Natural killer cell (primary cell): ENCODE data around the gene PIRT. TPM values are rescaled to one million over a fixed set of nuclear protein-coding genes. Genes with fewer than 3 reads are reported as not detected.

Experiments
- ATAC-seq, 3 donors: fragments of 150-1000 bp in 2 of 3; fragments of 200-7000 bp in 1 of 3; cut with Tn5 transposase; 1 replicate in 1 of 3; 2 replicates in 2 of 3; pipeline ENCODE4 v1.10.0; 2021; ENCODE audit warnings: mild to moderate bottlenecking in 2 of 3, moderate library complexity in 2 of 3
- DNase-seq, 2 donors: peaks; one replicate each; pipeline versions ENCODE4 v3.0.0 to v3.0.0-alpha.2; 2013 to 2021; ENCODE audit warnings: mixed read lengths in 1 of 2
- H3K27ac ChIP-seq: one replicate; pipeline ENCODE4 v1.5.1; 2013; ENCODE audit warnings: mild to moderate bottlenecking, low read length
- H3K27me3 ChIP-seq: one replicate; pipeline ENCODE4 v1.6.1; 2013; ENCODE audit warnings: low read length; ENCODE audit not compliant: control insufficient read depth, insufficient read depth
- H3K36me3 ChIP-seq: one replicate; pipeline ENCODE4 v1.6.1; 2013; ENCODE audit warnings: low read length; ENCODE audit not compliant: control insufficient read depth, insufficient read depth
- H3K4me1 ChIP-seq: one replicate; pipeline ENCODE4 v1.6.1; 2013; ENCODE audit warnings: low read length; ENCODE audit not compliant: control insufficient read depth, insufficient read depth
- H3K4me3 ChIP-seq: one replicate; pipeline ENCODE4 v1.5.1; 2013; ENCODE audit warnings: low read length
- H3K9me3 ChIP-seq: one replicate; pipeline ENCODE4 v1.6.1; 2013; ENCODE audit warnings: low read length; ENCODE audit not compliant: control insufficient read depth, insufficient read depth
- H3K27ac Mint-ChIP-seq, 2 donors: one replicate each; pipeline ENCODE4 v1.8.0; 2022; ENCODE audit warnings: mild to moderate bottlenecking in 2 of 2, mixed read lengths in 2 of 2, moderate library complexity in 1 of 2
- H3K27me3 Mint-ChIP-seq, 2 donors: one replicate each; pipeline ENCODE4 v1.8.0; 2022; ENCODE audit warnings: low read depth in 2 of 2, mixed read lengths in 2 of 2
- H3K36me3 Mint-ChIP-seq: one replicate; pipeline ENCODE4 v1.8.0; 2022; ENCODE audit warnings: mixed read lengths
- H3K4me1 Mint-ChIP-seq, 2 donors: one replicate each; pipeline ENCODE4 v1.8.0; 2022; ENCODE audit warnings: mixed read lengths in 2 of 2
- H3K4me3 Mint-ChIP-seq: one replicate; pipeline ENCODE4 v1.8.0; 2022; ENCODE audit warnings: mild to moderate bottlenecking, moderate library complexity, mixed read lengths
- H3K9me3 Mint-ChIP-seq, 2 donors: one replicate each; pipeline ENCODE4 v1.8.0; 2022; ENCODE audit warnings: mixed read lengths in 2 of 2
- CTCF ChIP-seq: fragments of 200-600 bp; IDR thresholded peaks from one replicate; pipeline ENCODE4 v1.8.0; 2022; ENCODE audit warnings: antibody characterized with exemption
- WGBS: methylation state at CpG from one replicate; pipeline ENCODE4 v1.1.7; 2013; ENCODE audit warnings: missing lambda C conversion rate; ENCODE audit not compliant: insufficient coverage; 5-methylcytosine and 5-hydroxymethylcytosine counted together
- intact Hi-C: fragments of 100-400 bp; cut with micrococcal nuclease; formaldehyde crosslinking; loops from one replicate; pipeline ENCODE4 v1.14.2; 2022
- total RNA-seq, 4 donors: library from RNA; stranded (reverse); fragments of 120-200 nt in 1 of 4; gene quantifications; one replicate each; pipeline versions ENCODE4 v1.2.3 to v1.2.4, GENCODE V29; 2013 to 2022

PIRT gene
- total RNA-seq, 3 donors from 2014 or later (not counting 1 experiment from before 2014, with no cell fraction given), result not detected

DNA sequence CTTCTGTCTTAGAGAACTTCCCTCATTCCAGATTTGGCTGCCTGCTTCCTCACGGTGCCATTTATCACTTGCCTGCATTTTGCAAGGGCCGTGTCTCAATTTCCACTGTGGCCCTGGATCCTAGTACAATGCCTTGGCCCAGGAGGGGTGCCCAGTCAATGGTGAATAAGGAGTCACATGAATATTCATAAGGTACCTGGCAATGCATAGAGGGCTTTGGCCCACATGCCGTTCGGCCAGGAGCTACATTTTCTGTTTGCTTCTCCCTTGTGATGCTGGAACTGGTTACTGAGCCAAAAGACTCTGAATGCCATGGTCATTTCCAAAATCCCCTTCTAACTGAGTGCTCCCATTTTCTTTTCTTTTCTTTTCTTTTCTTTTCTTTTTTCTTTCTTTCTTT is 4.8 kb upstream of the PIRT start:
- Mint-ChIP-seq H3K27ac (no peak overlapping the region), H3K27me3 (peaks cover 0 to 5% of the 10 kb centered on the region in 2 donors), H3K36me3 (no peaks in the 10 kb centered on the region), H3K9me3 (no peaks in the 10 kb centered on the region), H3K4me3 (no peak overlapping the region), H3K4me1 (peaks cover 8 to 12% of the 10 kb centered on the region in 2 donors)
- Histone ChIP-seq H3K27me3 (no peaks in the 10 kb centered on the region), H3K36me3 (no peaks in the 10 kb centered on the region), H3K4me1 (peaks cover 5% of the 10 kb centered on the region), H3K27ac (no peak overlapping the region), H3K9me3 (no peaks in the 10 kb centered on the region), H3K4me3 (no peak overlapping the region)
- no peak for DNase-seq
- 90% methylated on average over 4 of the region's 4 CpGs for WGBS
- no peak for ATAC-seq
- intact Hi-C loops, result loop anchor here (10.0 kb wide), 1 partner anchor 918 kb away; no protein-coding TSS in a partner anchor
- no peak for TF ChIP-seq CTCF

- no peaks in the 10 kb centered on the region for H3K27me3 Mint-ChIP-seq
- no peaks in the 10 kb centered on the region for H3K27me3 ChIP-seq
- H3K9me3 ChIP-seq, result no peaks in the 10 kb centered on the region
- WGBS, result 90% methylated on average over 4 of the region's 5 CpGs
- TF ChIP-seq CTCF, result no peak
- H3K4me1 Mint-ChIP-seq, result no peaks in the 10 kb centered on the region
- H3K4me1 ChIP-seq, result no peaks in the 10 kb centered on the region
- no peaks in the 10 kb centered on the region for H3K36me3 ChIP-seq
- DNase-seq (no peak), ATAC-seq (no peak)
- no peak overlapping the region for H3K27ac ChIP-seq
- H3K4me3 ChIP-seq, result no peak overlapping the region
- H3K36me3 Mint-ChIP-seq, result no peaks in the 10 kb centered on the region
- no peaks in the 10 kb centered on the region for H3K9me3 Mint-ChIP-seq
- H3K4me3 Mint-ChIP-seq, result no peak overlapping the region
- H3K27ac Mint-ChIP-seq, result no peak overlapping the region
- intact Hi-C loops, result no loop called here
These were observed 795 bp upstream of the PIRT start for GRCh38 chr17:10838682-10839081.

DNA sequence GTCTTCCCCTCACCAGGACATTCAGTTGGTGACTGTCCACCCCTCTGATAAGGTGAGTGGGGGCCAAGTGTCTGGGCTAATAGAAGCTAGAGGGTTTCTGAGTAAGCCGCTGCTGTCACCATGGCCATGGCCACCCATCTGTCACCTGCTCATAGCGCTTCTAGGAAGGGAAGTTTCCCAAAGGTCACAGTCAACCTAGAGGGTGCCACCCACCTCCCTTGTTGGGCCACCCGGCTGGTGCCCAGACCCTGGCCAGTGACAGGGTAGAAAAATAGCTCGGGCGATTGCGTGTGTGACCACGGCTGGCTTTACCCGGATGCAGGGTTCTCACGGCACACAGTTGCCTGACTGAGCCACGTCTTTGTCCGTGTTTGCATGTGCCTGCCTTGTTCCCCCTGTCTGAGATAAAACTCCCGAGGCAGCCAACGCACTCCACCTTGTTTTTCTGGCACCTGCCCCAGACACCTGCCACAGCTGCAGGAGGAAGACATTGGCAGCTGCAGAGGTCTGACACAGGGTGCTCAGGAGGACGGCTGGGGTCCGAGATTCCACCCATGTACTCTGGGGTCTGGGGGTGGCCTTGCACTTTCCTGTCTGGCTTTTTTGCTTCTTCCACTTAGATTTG is 809 bp downstream of the PIRT start:
- Histone ChIP-seq H3K4me1 (no peaks in the 10 kb centered on the region), H3K27ac (no peak overlapping the region), H3K4me3 (no peak overlapping the region), H3K36me3 (no peaks in the 10 kb centered on the region), H3K9me3 (no peaks in the 10 kb centered on the region), H3K27me3 (no peaks in the 10 kb centered on the region)
- intact Hi-C loops, result no loop called here
- WGBS, result 90% methylated on average over 15 of the region's 15 CpGs
- DNase-seq (no peak), ATAC-seq (no peak)
- Mint-ChIP-seq H3K4me1 (no peaks in the 10 kb centered on the region), H3K27me3 (no peaks in the 10 kb centered on the region), H3K9me3 (no peaks in the 10 kb centered on the region), H3K36me3 (no peaks in the 10 kb centered on the region), H3K27ac (no peak overlapping the region), H3K4me3 (no peak overlapping the region)
- TF ChIP-seq CTCF, result no peak

DNA sequence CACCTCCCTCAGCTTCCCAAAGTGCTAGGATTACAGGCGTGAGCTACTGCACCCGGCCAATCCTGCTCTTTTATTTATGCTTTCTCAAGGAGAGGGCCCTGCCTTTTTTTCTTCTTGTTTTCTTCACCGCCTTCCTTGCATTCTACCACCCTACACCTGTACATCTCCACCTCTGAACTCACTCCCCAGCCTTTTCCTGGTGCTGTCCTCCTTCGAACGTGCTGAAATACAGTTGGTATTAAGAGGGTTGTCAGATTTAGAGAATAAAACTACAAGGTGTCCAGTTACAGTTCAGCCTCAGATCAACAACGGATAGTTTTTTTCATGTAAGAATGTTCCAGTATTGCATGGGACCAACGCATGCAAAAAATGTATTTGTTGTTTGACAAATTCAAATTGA is 1.7 kb downstream of the PIRT start:
- H3K4me3 Mint-ChIP-seq, result no peak overlapping the region
- no peak for TF ChIP-seq CTCF
- WGBS, result 85% methylated on average over 6 of the region's 7 CpGs
- H3K27me3 ChIP-seq, result no peaks in the 10 kb centered on the region
- H3K27ac Mint-ChIP-seq, result no peak overlapping the region
- no peaks in the 10 kb centered on the region for H3K36me3 ChIP-seq
- no peaks in the 10 kb centered on the region for H3K4me1 ChIP-seq
- no peaks in the 10 kb centered on the region for H3K4me1 Mint-ChIP-seq
- H3K9me3 ChIP-seq, result no peaks in the 10 kb centered on the region
- H3K36me3 Mint-ChIP-seq, result no peaks in the 10 kb centered on the region
- DNase-seq (no peak), ATAC-seq (no peak)
- H3K27me3 Mint-ChIP-seq, result peaks cover 2% of the 10 kb centered on the region in 2 donors
- no peak overlapping the region for H3K27ac ChIP-seq
- H3K4me3 ChIP-seq, result no peak overlapping the region
- no peaks in the 10 kb centered on the region for H3K9me3 Mint-ChIP-seq
- intact Hi-C loops, result no loop called here
